ENCODE data around the gene PNCK. TPM values are rescaled to one million over a fixed set of nuclear protein-coding genes. Genes with fewer than 3 reads are reported as not detected.
"Not testable (repeated sequence)": the region's sequence is repeated elsewhere in the genome, so short reads cannot be mapped to it uniquely, and the experiment has no call there.

Gene PNCK
- total RNA-seq, 1 experiment from 2014 or later: 2.3 TPM

DNA sequence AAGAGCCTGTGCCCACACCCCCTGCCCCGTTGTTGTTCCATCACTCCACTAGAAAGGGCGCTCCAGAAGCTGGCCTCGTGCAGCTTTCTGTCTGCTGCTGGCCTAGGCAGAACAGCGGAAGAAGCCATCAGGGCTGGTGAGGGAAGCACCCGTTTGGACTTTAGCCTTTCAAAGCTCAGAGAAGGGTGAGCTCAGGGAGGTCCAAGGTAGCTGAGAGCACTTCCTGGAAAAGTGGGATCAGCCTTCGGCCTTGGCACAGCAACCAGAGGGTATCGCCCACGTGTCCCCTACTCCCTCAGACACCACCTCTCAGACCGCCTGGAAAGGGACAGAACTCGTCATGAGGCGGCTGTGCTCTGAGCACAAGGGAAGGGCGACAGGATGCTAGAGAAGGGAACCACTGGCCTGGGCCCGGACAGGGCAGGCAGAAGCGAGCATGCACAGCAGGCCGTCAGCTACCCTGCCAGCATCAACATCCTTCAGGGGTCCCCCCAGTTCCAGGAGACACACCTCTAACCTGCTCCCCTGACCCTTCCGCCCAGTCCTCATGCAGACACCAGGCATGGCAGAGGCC, 25.7 kb upstream of the PNCK start:
- DNase-seq (ENCODE audit: low read depth, low spot score); H3K4me1 ChIP-seq (ENCODE audit: control insufficient read depth, insufficient read depth, low read length); H3K27ac ChIP-seq (ENCODE audit: low read length); POLR2A ChIA-PET; BruUV-seq (replicated peaks); H3K27me3 ChIP-seq (ENCODE audit: control insufficient read depth, insufficient read depth, low read length); H3K9me3 ChIP-seq (ENCODE audit: control insufficient read depth, insufficient read depth, low read depth, low read length); intact Hi-C loops (cut with micrococcal nuclease; ENCODE audit: unreplicated experiment); H3K36me3 ChIP-seq (ENCODE audit: control insufficient read depth, insufficient read depth, low read length); CTCF ChIA-PET; H3K4me3 ChIP-seq (ENCODE audit: low read depth in 2 of 2, low read length in 2 of 2); ATAC-seq; in situ Hi-C loops (cut with HindIII; ENCODE audit: low pct_unique_long_range_greater_than_20kb, low sequenced_read_pairs): not testable (repeated sequence)

DNA sequence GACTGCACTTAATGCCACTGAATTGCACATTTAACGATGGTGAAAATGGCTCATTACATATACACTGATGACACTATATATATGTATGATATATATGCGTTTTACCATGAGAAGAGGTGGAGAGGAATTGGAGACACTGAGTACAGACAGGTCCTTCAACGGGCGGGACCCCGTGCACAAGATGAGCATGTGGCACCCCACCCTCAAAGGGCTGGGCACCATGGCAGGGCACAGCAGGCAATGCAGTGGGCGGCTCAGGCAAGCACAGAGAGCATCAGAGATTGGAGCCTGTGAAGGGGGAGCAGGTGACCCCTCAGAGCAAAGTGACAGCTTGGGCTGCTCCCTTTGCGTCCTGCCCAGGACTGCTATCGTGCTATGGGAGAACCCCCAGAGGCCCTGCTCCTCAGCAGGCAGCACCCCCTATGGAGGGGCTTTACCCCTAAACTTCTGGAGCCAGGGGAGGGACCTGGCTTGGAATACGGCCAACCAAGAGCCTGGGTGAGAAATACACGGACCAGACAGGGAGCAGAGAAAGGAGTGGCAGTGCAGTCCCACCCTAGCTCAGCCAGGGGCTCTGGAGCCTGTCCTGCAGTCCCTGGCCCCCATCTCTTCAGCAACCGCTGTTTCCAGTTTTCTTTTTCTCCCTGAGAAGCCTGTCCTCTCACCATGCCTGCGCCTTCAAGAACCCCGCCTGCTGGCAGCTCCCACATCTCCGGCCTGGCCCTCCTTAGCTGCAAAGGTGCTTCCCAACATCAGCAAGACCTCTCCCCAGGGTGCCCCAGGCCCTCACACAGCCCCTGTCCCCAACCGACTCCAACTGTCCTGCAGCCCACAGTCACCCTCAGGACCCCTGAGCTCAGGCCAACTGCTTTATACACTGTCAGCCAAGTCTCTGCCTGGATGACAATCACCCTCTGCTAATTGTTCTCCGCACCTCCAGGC, 24.6 kb upstream of the PNCK start:
- Histone ChIP-seq H3K36me3 (ENCODE audit: control insufficient read depth, insufficient read depth, low read length) (no peaks in the 10 kb centered on the region; the same call in 1 of the 2 replicates), H3K27me3 (ENCODE audit: control insufficient read depth, insufficient read depth, low read length) (no peaks in the 10 kb centered on the region), H3K4me1 (ENCODE audit: control insufficient read depth, insufficient read depth, low read length) (peaks cover 2% of the 10 kb centered on the region; the same call in 1 of the 2 replicates), H3K9me3 (ENCODE audit: control insufficient read depth, insufficient read depth, low read depth, low read length) (no peaks in the 10 kb centered on the region), H3K27ac (ENCODE audit: low read length) (no peak overlapping the region), H3K4me3 (ENCODE audit: low read depth in 2 of 2, low read length in 2 of 2) (no peak overlapping the region)
- DNase-seq (ENCODE audit: low read depth, low spot score) (no peak), ATAC-seq (no peak)
- POLR2A ChIA-PET: no interaction called here
- in situ Hi-C loops (cut with HindIII; ENCODE audit: low pct_unique_long_range_greater_than_20kb, low sequenced_read_pairs) (no loop called here), intact Hi-C loops (cut with micrococcal nuclease; ENCODE audit: unreplicated experiment) (no loop called here)
- TF ChIP-seq SIN3A (IDR thresholded peaks at IDR 0.05; ENCODE audit: borderline replicate concordance, insufficient read depth, low read depth, low read length) (no peak), CTCF (IDR thresholded peaks at IDR 0.05) (no peak), POLR2AphosphoS5 (IDR thresholded peaks at IDR 0.05; ENCODE audit: low read depth, low read length) (no peak), TCF7L2 (IDR thresholded peaks at IDR 0.05; ENCODE audit: low read depth, low read length) (no peak)
- TF ChIP-seq, protein P1, sequence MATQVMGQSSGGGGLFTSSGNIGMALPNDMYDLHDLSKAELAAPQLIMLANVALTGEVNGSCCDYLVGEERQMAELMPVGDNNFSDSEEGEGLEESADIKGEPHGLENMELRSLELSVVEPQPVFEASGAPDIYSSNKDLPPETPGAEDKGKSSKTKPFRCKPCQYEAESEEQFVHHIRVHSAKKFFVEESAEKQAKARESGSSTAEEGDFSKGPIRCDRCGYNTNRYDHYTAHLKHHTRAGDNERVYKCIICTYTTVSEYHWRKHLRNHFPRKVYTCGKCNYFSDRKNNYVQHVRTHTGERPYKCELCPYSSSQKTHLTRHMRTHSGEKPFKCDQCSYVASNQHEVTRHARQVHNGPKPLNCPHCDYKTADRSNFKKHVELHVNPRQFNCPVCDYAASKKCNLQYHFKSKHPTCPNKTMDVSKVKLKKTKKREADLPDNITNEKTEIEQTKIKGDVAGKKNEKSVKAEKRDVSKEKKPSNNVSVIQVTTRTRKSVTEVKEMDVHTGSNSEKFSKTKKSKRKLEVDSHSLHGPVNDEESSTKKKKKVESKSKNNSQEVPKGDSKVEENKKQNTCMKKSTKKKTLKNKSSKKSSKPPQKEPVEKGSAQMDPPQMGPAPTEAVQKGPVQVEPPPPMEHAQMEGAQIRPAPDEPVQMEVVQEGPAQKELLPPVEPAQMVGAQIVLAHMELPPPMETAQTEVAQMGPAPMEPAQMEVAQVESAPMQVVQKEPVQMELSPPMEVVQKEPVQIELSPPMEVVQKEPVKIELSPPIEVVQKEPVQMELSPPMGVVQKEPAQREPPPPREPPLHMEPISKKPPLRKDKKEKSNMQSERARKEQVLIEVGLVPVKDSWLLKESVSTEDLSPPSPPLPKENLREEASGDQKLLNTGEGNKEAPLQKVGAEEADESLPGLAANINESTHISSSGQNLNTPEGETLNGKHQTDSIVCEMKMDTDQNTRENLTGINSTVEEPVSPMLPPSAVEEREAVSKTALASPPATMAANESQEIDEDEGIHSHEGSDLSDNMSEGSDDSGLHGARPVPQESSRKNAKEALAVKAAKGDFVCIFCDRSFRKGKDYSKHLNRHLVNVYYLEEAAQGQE (IDR thresholded peaks at IDR 0.05; ENCODE audit: insufficient read depth in 1 of 2, low read depth in 2 of 2, low read length in 1 of 2): no peak
- no TSS peak for BruUV-seq (replicated peaks)
- CTCF ChIA-PET: no interaction called here

DNA sequence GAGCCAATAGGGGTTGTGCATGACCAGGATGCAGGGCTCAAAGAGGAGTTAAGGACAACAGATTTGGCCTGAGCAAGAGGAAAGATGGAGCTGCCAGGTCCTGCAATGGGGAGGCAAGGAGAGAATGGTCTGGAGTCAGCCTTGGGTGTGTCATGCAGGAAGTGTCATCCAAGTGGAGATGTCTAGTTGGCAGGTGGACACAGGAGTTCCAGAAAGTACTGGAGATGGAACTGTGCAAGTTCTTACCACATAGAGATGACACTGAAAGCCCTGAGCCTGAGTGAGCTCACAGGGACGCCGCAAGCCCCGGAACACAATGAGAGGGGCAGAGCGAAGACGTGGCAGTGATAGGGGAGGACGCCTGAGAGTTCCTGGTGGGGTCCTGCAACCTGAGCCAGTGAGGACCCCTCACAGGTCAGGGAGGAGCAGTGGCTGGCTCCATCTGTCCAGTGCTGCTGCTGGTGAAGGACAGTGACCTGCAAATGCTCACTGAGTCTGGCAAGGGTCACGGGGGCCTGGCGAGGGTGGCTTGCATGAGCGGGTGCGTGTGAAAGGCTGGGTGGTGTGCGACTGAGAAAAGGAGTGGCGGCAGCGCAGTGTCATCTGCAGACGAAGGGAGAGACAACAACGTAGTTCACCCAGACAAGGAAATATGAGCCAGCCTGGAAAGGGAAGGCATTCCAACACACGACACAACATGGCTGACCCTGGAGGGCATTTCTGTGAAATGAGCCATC, 23.5 kb upstream of the PNCK start:
- H3K27ac ChIP-seq (ENCODE audit: low read length); H3K9me3 ChIP-seq (ENCODE audit: control insufficient read depth, insufficient read depth, low read depth, low read length); POLR2A ChIA-PET; CTCF ChIA-PET; H3K36me3 ChIP-seq (ENCODE audit: control insufficient read depth, insufficient read depth, low read length); in situ Hi-C loops (cut with HindIII; ENCODE audit: low pct_unique_long_range_greater_than_20kb, low sequenced_read_pairs); H3K4me3 ChIP-seq (ENCODE audit: low read depth in 2 of 2, low read length in 2 of 2); intact Hi-C loops (cut with micrococcal nuclease; ENCODE audit: unreplicated experiment); H3K4me1 ChIP-seq (ENCODE audit: control insufficient read depth, insufficient read depth, low read length); BruUV-seq (replicated peaks); ATAC-seq; DNase-seq (ENCODE audit: low read depth, low spot score); H3K27me3 ChIP-seq (ENCODE audit: control insufficient read depth, insufficient read depth, low read length): not testable (repeated sequence)

GRCh38 chrX:153696538-153696937, 22.9 kb upstream of the PNCK start:
- H3K36me3 ChIP-seq (ENCODE audit: control insufficient read depth, insufficient read depth, low read length); H3K4me3 ChIP-seq (ENCODE audit: low read depth in 2 of 2, low read length in 2 of 2); H3K9me3 ChIP-seq (ENCODE audit: control insufficient read depth, insufficient read depth, low read depth, low read length); H3K4me1 ChIP-seq (ENCODE audit: control insufficient read depth, insufficient read depth, low read length); CTCF ChIA-PET; DNase-seq (ENCODE audit: low read depth, low spot score); BruUV-seq (replicated peaks); in situ Hi-C loops (cut with HindIII; ENCODE audit: low pct_unique_long_range_greater_than_20kb, low sequenced_read_pairs); intact Hi-C loops (cut with micrococcal nuclease; ENCODE audit: unreplicated experiment); H3K27me3 ChIP-seq (ENCODE audit: control insufficient read depth, insufficient read depth, low read length); POLR2A ChIA-PET; ATAC-seq; H3K27ac ChIP-seq (ENCODE audit: low read length): not testable (repeated sequence)
